GM12878 (cell line): ENCODE results near the gene ETV4. TPM values are rescaled to one million over a fixed set of nuclear protein-coding genes. Genes with fewer than 3 reads are reported as not detected.

Source experiments
- ATF3 ChIP-seq: IDR thresholded peaks from 2 replicates; pipeline ENCODE4 v1.6.1; 2011; ENCODE audit warnings: low read depth, mild to moderate bottlenecking, low read length, moderate library complexity, borderline replicate concordance; ENCODE audit errors: extremely low read depth
- CBFB ChIP-seq: IDR thresholded peaks from 2 replicates; pipeline ENCODE4 v1.6.1; 2016; ENCODE audit warnings: antibody characterized with exemption, low read depth
- CEBPB ChIP-seq, 2 experiments: fragments of 150-350 bp in 1 of 2; IDR thresholded peaks; 2 replicates each; pipeline ENCODE4 v1.6.1; 2012 to 2014; ENCODE audit warnings: low read depth in 2 of 2, low read length in 2 of 2, borderline replicate concordance in 1 of 2, inconsistent platforms in 1 of 2
- CHD2 ChIP-seq: IDR thresholded peaks from 2 replicates; pipeline ENCODE4 v1.6.1; 2011; ENCODE audit warnings: low read depth, low read length, improper control_type of control experiment, borderline replicate concordance
- CHD4 ChIP-seq: fragments of 200-600 bp; sonication (generic); IDR thresholded peaks from 2 replicates; pipeline ENCODE4 v1.6.1; 2016; ENCODE audit warnings: mild to moderate bottlenecking
- HDAC6 ChIP-seq: fragments of 200-600 bp; sonication (generic); IDR thresholded peaks from one replicate; pipeline ENCODE4 v1.8.0; 2017; ENCODE audit warnings: antibody characterized with exemption; ENCODE audit not compliant: unreplicated experiment
- LARP7 ChIP-seq: fragments of 450-650 bp; IDR thresholded peaks from 2 replicates; pipeline ENCODE4 v1.6.1; 2017; ENCODE audit warnings: mild to moderate bottlenecking
- MEF2A ChIP-seq: IDR thresholded peaks from 2 replicates; pipeline ENCODE4 v1.6.1; 2011; ENCODE audit warnings: low read depth, mild to moderate bottlenecking, low read length, moderate library complexity; ENCODE audit not compliant: insufficient read depth
- NFYA ChIP-seq: IDR thresholded peaks from 2 replicates; pipeline ENCODE4 v1.6.1; 2011; ENCODE audit warnings: low read depth, mild to moderate bottlenecking, low read length, improper control_type of control experiment, borderline replicate concordance
- NKRF ChIP-seq: fragments of 450-650 bp; conservative IDR thresholded peaks from 2 replicates; pipeline ENCODE4 v1.6.1; 2017; ENCODE audit warnings: mild to moderate bottlenecking, moderate library complexity
- NR2F1 ChIP-seq: fragments of 450-650 bp; conservative IDR thresholded peaks from 2 replicates; pipeline ENCODE4 v1.6.1; 2017; ENCODE audit warnings: mild to moderate bottlenecking
- PRDM15 ChIP-seq: fragments of 450-650 bp; formaldehyde crosslinking; IDR thresholded peaks from 2 replicates; pipeline ENCODE4 v1.4.0; 2020; ENCODE audit warnings: mild to moderate bottlenecking, moderate library complexity
- SREBF2 ChIP-seq: IDR thresholded peaks from 2 replicates; pipeline ENCODE4 v1.6.1; 2012; ENCODE audit warnings: mild to moderate bottlenecking, low read length
- TBL1XR1 ChIP-seq: IDR thresholded peaks from 2 replicates; pipeline ENCODE4 v1.6.1; 2012; ENCODE audit warnings: low read depth, low read length, improper control_type of control experiment
- TCF7 ChIP-seq: IDR thresholded peaks from 2 replicates; pipeline ENCODE4 v1.6.1; 2014; ENCODE audit warnings: antibody characterized with exemption, borderline replicate concordance
- USF1 ChIP-seq: IDR thresholded peaks from 2 replicates; pipeline ENCODE4 v1.6.1; 2011; ENCODE audit warnings: borderline replicate concordance, low read depth, mild to moderate bottlenecking, moderate library complexity, mixed read lengths, low read length; ENCODE audit not compliant: insufficient read depth; ENCODE audit errors: extremely low read length
- ZNF274 ChIP-seq: IDR thresholded peaks from one replicate; pipeline ENCODE4 v1.8.0; 2011; ENCODE audit not compliant: insufficient read length, insufficient read depth
- polyA plus RNA-seq, 11 experiments: library from polyadenylated mRNA; depleted of rRNA in 4 of 11; unstranded in 6 of 11; stranded (reverse) in 5 of 11; fragments of >200 nt; fragmentation: Nextera tagmentation in 4 of 11; fragmentation: Illumina TruSeq in 1 of 11; extraction: Ambion mirVana in 4 of 11; extraction: Trizol in 1 of 11; gene quantifications; 1 replicate in 1 of 11; 2 replicates in 10 of 11; pipeline versions ENCODE4 v1.2.1 to v1.2.3, GENCODE V29; 2011 to 2016; ENCODE audit warnings: inconsistent platforms in 2 of 11, missing spikeins in 2 of 11, low read depth in 1 of 11
- total RNA-seq, 4 experiments: library from RNA; depleted of rRNA in 3 of 4; stranded (reverse); fragments of >200 nt in 3 of 4; fragmentation: Illumina TruSeq in 1 of 4; extraction: Trizol in 1 of 4; gene quantifications; 2 replicates each; pipeline versions ENCODE4 v1.2.1 to v1.2.3, GENCODE V29; 2013 to 2021
- TF ChIP-seq, protein P1 (sequence below): IDR thresholded peaks from 2 replicates; pipeline ENCODE4 v1.6.1; 2011; ENCODE audit warnings: low read depth, low read length, improper control_type of control experiment, borderline replicate concordance
- TF ChIP-seq, protein P2 (sequence below): fragments of 450-650 bp; IDR thresholded peaks from 2 replicates; pipeline ENCODE4 v1.6.1; 2017; ENCODE audit warnings: low read depth, mild to moderate bottlenecking, moderate library complexity

ETV4 gene
- total and polyA plus RNA-seq, 10 of the 15 experiments (the other 5 are each of a cell fraction or from before 2014, with no cell fraction given): 0.19 to 14.5 (median 1.8) TPM

- TF ChIP-seq PRDM15 (no peak), TBL1XR1 (peak; percentile 79; the same call in 1 of the 2 replicates), CBFB (peak; percentile 97), HDAC6 (no peak), NR2F1 (peak; percentile 42; the same call in 1 of the 2 replicates), CEBPB (IDR thresholded peaks at IDR 0.05; ENCODE audit: borderline replicate concordance in 1 of 2, low read depth in 2 of 2, low read length in 2 of 2) (no peak), CHD4 (no peak), MEF2A (peak; percentile 65), TCF7 (peak; percentile 51; the same call in 1 of the 2 replicates), NKRF (peak; percentile 79), CHD2 (peak; percentile 85), USF1 (no peak), ZNF274 (no peak), ATF3 (peak; percentile 40; the same call in 1 of the 2 replicates), LARP7 (no peak), NFYA (no peak), SREBF2 (no peak)
- TF ChIP-seq, protein P1, sequence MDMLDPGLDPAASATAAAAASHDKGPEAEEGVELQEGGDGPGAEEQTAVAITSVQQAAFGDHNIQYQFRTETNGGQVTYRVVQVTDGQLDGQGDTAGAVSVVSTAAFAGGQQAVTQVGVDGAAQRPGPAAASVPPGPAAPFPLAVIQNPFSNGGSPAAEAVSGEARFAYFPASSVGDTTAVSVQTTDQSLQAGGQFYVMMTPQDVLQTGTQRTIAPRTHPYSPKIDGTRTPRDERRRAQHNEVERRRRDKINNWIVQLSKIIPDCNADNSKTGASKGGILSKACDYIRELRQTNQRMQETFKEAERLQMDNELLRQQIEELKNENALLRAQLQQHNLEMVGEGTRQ: no peak
- TF ChIP-seq, protein P2, sequence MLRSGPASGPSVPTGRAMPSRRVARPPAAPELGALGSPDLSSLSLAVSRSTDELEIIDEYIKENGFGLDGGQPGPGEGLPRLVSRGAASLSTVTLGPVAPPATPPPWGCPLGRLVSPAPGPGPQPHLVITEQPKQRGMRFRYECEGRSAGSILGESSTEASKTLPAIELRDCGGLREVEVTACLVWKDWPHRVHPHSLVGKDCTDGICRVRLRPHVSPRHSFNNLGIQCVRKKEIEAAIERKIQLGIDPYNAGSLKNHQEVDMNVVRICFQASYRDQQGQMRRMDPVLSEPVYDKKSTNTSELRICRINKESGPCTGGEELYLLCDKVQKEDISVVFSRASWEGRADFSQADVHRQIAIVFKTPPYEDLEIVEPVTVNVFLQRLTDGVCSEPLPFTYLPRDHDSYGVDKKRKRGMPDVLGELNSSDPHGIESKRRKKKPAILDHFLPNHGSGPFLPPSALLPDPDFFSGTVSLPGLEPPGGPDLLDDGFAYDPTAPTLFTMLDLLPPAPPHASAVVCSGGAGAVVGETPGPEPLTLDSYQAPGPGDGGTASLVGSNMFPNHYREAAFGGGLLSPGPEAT: peak; percentile 68; the same call in 1 of the 2 replicates
These were observed 62.2 kb downstream of the ETV4 start, which contains the start of gene DHX8 (continued) for GRCh38 chr17:43483674-43484551.
